Body of pancreas (tissue), 4 donors: ENCODE results near the gene ATP5MC3.

Experiments
- CTCF ChIP-seq, 7 experiments: fragments of 450-650 bp in 4 of 7; fragments of 200-600 bp in 3 of 7; sonication (generic) in 3 of 7; IDR thresholded peaks; one replicate each; pipeline ENCODE4 v1.5.1; 2016 to 2019; ENCODE audit warnings: antibody characterized with exemption in 7 of 7
- POLR2A ChIP-seq, 3 donors: fragments of 450-650 bp; IDR thresholded peaks; one replicate each; pipeline ENCODE4 v1.6.1; 2016; ENCODE audit warnings: antibody characterized with exemption in 3 of 3, mild to moderate bottlenecking in 2 of 3

GRCh38 chr2:175156534-175156933 lies 25.0 kb downstream of the ATP5MC3 start:
- TF ChIP-seq CTCF (IDR thresholded peaks at IDR 0.05) = no peak
- TF ChIP-seq POLR2A (IDR thresholded peaks at IDR 0.05) = no peak
